Parathyroid adenoma (tissue), 2 donors: ENCODE data around the gene ZNF214.
"Not testable (repeated sequence)": the region's sequence is repeated elsewhere in the genome, so short reads cannot be mapped to it uniquely, and the experiment has no call there.

Experiments used
- H2AFZ ChIP-seq: fragments of 300-600 bp; sonication (generic); one replicate; pipeline ENCODE4 v1.7.0; 2017; ENCODE audit warnings: antibody characterized with exemption, mild to moderate bottlenecking
- H3K27ac ChIP-seq: fragments of 300-600 bp; sonication (generic); one replicate; pipeline ENCODE4 v1.7.0; 2017
- H3K27me3 ChIP-seq: fragments of 300-600 bp; sonication (generic); one replicate; pipeline ENCODE4 v1.7.0; 2017; ENCODE audit warnings: low read length; ENCODE audit not compliant: control insufficient read depth, insufficient read depth
- H3K36me3 ChIP-seq: fragments of 300-600 bp; sonication (generic); one replicate; pipeline ENCODE4 v1.7.0; 2017; ENCODE audit warnings: low read length; ENCODE audit not compliant: control insufficient read depth, insufficient read depth
- H3K4me1 ChIP-seq: fragments of 300-600 bp; sonication (generic); one replicate; pipeline ENCODE4 v1.7.0; 2017; ENCODE audit warnings: control low read depth
- H3K4me2 ChIP-seq: fragments of 300-600 bp; sonication (generic); one replicate; pipeline ENCODE4 v1.7.0; 2017; ENCODE audit warnings: low read length
- H3K4me3 ChIP-seq: fragments of 300-600 bp; sonication (generic); one replicate; pipeline ENCODE4 v1.7.0; 2017; ENCODE audit warnings: low read depth, low read length
- H3K79me2 ChIP-seq: fragments of 300-600 bp; sonication (generic); one replicate; pipeline ENCODE4 v1.7.0; 2017; ENCODE audit warnings: control low read depth
- H3K9ac ChIP-seq: fragments of 300-600 bp; sonication (generic); one replicate; pipeline ENCODE4 v1.7.0; 2017; ENCODE audit warnings: mild to moderate bottlenecking
- H3K9me3 ChIP-seq: fragments of 300-600 bp; sonication (generic); one replicate; pipeline ENCODE4 v1.7.0; 2017; ENCODE audit warnings: low read length; ENCODE audit not compliant: control insufficient read depth
- TF ChIP-seq, protein P1 (sequence below): fragments of 300-600 bp; sonication (generic); IDR thresholded peaks from one replicate; pipeline ENCODE4 v1.7.0; 2017; ENCODE audit warnings: antibody characterized with exemption, mild to moderate bottlenecking
- donor health status: primary hyperparathyroidism.

ZNF214 gene

DNA sequence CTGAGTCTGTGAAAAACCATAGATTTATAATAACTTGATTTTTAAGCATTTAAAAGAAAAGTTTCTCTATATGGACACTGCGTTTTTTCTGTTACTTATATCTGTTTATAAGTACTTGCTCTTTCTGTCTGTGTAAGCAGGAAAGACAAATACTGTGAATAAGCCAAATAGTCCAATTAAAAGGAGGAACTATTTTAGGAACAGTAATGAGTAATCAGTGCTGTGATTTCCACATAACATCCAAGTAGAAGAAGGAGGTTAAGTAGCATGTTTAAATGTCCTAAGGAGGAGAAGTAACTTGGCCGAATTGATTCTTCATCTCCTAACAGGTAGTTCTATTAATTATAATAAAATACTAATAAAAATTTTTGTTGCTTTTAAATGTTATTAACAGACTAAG lies 40.8 kb downstream of the ZNF214 start:
- Histone ChIP-seq H3K27me3 (no peaks in the 10 kb centered on the region), H3K27ac (no peak overlapping the region), H2AFZ (no peak overlapping the region), H3K4me2 (no peak overlapping the region), H3K79me2 (no peaks in the 10 kb centered on the region), H3K36me3 (no peaks in the 10 kb centered on the region), H3K4me3 (no peak overlapping the region), H3K9ac (no peak overlapping the region), H3K9me3 (no peaks in the 10 kb centered on the region), H3K4me1 (no peaks in the 10 kb centered on the region)
- TF ChIP-seq, protein P1, sequence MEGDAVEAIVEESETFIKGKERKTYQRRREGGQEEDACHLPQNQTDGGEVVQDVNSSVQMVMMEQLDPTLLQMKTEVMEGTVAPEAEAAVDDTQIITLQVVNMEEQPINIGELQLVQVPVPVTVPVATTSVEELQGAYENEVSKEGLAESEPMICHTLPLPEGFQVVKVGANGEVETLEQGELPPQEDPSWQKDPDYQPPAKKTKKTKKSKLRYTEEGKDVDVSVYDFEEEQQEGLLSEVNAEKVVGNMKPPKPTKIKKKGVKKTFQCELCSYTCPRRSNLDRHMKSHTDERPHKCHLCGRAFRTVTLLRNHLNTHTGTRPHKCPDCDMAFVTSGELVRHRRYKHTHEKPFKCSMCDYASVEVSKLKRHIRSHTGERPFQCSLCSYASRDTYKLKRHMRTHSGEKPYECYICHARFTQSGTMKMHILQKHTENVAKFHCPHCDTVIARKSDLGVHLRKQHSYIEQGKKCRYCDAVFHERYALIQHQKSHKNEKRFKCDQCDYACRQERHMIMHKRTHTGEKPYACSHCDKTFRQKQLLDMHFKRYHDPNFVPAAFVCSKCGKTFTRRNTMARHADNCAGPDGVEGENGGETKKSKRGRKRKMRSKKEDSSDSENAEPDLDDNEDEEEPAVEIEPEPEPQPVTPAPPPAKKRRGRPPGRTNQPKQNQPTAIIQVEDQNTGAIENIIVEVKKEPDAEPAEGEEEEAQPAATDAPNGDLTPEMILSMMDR, result no peak

DNA sequence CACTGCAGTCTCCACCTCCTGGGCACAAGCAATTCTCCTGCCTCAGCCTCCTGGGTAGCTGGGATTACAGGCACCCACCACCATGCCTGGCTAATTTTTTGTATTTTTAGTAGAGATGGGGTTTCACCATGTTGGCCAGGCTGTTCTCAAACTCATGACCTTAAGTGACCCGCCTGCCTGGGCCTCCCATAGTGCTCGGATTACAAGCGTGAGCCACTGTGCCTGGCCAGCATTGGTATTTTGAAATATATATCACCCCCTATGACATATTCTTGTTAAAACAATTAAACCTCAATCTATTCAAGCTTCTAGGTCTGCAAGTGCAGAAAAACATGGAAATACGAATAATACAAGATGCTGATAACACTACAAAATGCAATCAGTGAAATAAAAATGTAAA lies 50.3 kb downstream of the ZNF214 start:
- not testable (repeated sequence) for H3K9me3 ChIP-seq, H3K4me3 ChIP-seq, H2AFZ ChIP-seq, H3K27ac ChIP-seq, H3K27me3 ChIP-seq, H3K9ac ChIP-seq, H3K4me2 ChIP-seq, H3K4me1 ChIP-seq, H3K79me2 ChIP-seq, H3K36me3 ChIP-seq

DNA sequence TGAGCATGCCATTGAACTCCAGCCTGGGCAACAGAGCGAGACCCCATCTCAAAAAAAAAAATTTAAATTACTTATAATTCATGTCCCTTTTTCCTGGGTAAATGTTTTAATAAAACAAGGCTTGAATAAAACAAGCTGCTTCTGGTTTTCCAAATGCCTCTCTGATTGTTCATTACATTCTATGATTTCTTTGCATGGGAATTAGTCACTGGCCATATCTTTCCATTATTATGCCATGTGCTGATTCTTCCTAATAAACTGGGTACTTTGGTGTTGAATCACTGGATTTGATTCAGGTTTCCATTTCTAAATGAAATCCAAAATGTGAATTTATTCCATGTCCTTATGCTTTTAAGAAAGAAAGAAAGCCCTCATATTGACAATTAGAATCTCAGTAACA lies 51.3 kb downstream of the ZNF214 start:
- no peaks in the 10 kb centered on the region for H3K27me3 ChIP-seq
- TF ChIP-seq, protein P1, result no peak
- no peak overlapping the region for H3K9ac ChIP-seq

DNA sequence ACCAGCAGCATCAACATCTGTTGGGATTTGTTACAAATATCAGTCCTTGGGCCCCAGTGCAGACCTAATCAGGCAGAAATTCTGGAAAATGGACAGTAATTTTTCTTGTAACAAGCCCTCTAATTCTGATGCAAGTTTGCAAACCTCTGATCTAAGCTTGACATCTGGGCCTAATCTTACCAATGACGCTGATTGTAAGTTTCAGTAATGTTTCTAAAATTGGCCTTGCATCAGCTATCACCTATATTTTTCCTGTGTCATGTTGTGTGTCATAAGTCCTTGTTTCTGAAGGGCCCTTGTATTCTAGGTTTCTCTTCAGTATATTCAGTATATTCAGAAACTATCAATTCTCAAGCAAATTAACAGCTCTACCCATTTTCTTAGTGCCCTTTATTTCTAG lies 57.5 kb downstream of the ZNF214 start:
- H3K4me3 ChIP-seq, result no peak overlapping the region
- no peak overlapping the region for H3K4me2 ChIP-seq
- no peak overlapping the region for H3K9ac ChIP-seq
- TF ChIP-seq, protein P1, result no peak
- no peaks in the 10 kb centered on the region for H3K36me3 ChIP-seq
- H3K9me3 ChIP-seq, result no peaks in the 10 kb centered on the region
- H3K4me1 ChIP-seq, result no peaks in the 10 kb centered on the region
- H3K27ac ChIP-seq, result no peak overlapping the region
- H2AFZ ChIP-seq, result no peak overlapping the region
- H3K79me2 ChIP-seq, result no peaks in the 10 kb centered on the region
- H3K27me3 ChIP-seq, result no peaks in the 10 kb centered on the region

More for the DNA sequence above, 51.3 kb downstream of the ZNF214 start:
- Histone ChIP-seq H3K9me3 (no peaks in the 10 kb centered on the region), H3K4me1 (no peaks in the 10 kb centered on the region), H3K79me2 (no peaks in the 10 kb centered on the region), H3K27ac (no peak overlapping the region), H3K36me3 (no peaks in the 10 kb centered on the region), H2AFZ (no peak overlapping the region), H3K4me2 (no peak overlapping the region), H3K4me3 (no peak overlapping the region)

DNA sequence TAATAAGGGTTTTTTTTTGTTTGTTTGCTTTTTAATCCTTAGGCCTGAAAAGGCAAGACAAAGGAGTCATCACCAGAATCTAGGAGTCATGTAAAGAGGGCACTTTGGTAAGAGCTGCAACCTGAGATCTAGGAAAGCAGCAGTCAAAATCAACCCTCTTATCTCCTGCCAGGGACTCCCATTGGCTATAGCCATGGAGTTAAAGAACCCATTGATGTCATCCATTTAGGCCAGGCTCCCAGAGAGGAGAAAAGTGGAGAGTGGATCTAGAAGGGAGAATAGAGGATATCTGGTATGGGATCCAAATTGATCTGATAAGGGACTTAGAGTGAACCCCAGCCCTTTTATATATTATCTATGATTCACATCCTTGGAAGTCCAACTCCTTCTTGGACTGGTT lies 58.0 kb downstream of the ZNF214 start:
- Histone ChIP-seq H2AFZ (no peak overlapping the region), H3K27ac (no peak overlapping the region), H3K4me1 (no peaks in the 10 kb centered on the region), H3K4me2 (no peak overlapping the region), H3K4me3 (no peak overlapping the region), H3K79me2 (no peaks in the 10 kb centered on the region), H3K36me3 (no peaks in the 10 kb centered on the region), H3K9me3 (no peaks in the 10 kb centered on the region), H3K27me3 (no peaks in the 10 kb centered on the region), H3K9ac (no peak overlapping the region)
- TF ChIP-seq, protein P1, result no peak

DNA sequence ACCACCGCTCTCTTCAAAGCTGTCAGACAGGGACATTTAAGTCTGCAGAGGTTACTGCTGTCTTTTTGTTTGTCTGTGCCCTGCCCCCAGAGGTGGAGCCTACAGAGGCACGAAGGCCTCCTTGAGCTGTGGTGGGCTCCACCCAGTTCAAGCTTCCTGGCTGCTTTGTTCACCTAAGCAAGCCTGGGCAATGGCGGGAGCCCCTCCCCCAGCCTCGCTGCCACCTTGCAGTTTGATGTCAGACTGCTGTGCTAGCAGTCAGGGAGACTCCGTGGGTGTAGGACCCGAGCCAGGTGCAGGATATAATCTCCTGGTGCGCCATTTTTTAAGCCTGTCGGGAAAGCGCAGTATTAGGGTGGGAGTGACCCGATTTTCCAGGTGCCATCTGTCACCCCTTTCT lies 65.9 kb downstream of the ZNF214 start:
- H3K27me3 ChIP-seq, H3K4me1 ChIP-seq, H2AFZ ChIP-seq, H3K79me2 ChIP-seq, H3K4me2 ChIP-seq, H3K4me3 ChIP-seq, H3K27ac ChIP-seq, H3K36me3 ChIP-seq, H3K9me3 ChIP-seq, H3K9ac ChIP-seq: not testable (repeated sequence)
